ENCODE results near the gene KRTAP9-1. TPM values are rescaled to one million over a fixed set of nuclear protein-coding genes. Genes with fewer than 3 reads are reported as not detected.
"Not testable (repeated sequence)": the region's sequence is repeated elsewhere in the genome, so short reads cannot be mapped to it uniquely, and the experiment has no call there.

Gene KRTAP9-1
- total and polyA plus RNA-seq, 12 donors: not detected

DNA sequence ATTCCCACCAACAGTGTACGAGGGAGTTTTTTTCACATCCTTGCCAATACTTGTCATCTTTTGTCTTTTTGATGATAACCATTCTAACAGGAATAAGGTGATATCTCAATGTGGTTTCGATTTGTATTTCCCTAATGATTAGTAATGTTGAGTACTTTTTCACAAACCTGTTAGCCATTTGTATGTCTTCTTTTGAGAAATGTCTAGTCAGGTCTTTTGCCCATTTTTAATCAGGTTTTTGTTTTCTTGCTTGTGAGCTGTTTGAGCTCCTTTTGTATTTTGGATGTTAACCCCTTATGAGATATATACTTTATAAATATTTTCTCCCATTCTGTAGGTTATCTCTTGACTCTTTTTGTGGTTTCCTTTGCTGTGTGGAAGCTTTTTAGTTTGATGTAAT lies 38.2 kb upstream of the KRTAP9-1 start:
- ATAC-seq: no peak

DNA sequence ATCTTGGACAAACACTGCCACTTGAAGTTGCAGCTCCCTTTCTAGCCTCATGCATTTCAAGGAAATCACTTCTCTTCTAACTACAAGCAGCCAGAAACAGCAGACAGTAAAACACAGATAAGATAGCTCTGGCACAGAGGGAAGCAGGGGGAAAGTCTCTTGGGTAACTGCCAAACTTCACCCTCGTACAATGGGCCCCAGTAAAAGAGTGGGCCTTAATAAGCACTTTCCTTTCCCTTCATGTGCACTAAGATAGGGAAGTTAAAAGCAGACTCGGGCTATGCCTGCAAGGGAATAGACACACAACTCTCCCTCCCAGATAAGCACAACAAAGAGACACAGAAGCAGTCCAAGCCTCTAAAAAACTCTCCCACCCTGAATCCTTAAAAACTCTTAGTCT lies 35.8 kb upstream of the KRTAP9-1 start:
- intact Hi-C loops (cut with DNase I): no loop called here
- ATAC-seq (no peak), DNase-seq (no peak)
- Histone ChIP-seq H3K4me1 (no peaks in the 10 kb centered on the region), H3K27me3 (peaks cover 0 to 40% (median 21%) of the 10 kb centered on the region in 7 donors), H3K4me3 (no peak overlapping the region), H3K27ac (no peak overlapping the region), H3K36me3 (no peaks in the 10 kb centered on the region), H3K9me3 (no peaks in the 10 kb centered on the region)
- 2 to 3% methylated on average over 2 of the region's 2 CpGs for WGBS, 2 donors
- TF ChIP-seq, protein P1, sequence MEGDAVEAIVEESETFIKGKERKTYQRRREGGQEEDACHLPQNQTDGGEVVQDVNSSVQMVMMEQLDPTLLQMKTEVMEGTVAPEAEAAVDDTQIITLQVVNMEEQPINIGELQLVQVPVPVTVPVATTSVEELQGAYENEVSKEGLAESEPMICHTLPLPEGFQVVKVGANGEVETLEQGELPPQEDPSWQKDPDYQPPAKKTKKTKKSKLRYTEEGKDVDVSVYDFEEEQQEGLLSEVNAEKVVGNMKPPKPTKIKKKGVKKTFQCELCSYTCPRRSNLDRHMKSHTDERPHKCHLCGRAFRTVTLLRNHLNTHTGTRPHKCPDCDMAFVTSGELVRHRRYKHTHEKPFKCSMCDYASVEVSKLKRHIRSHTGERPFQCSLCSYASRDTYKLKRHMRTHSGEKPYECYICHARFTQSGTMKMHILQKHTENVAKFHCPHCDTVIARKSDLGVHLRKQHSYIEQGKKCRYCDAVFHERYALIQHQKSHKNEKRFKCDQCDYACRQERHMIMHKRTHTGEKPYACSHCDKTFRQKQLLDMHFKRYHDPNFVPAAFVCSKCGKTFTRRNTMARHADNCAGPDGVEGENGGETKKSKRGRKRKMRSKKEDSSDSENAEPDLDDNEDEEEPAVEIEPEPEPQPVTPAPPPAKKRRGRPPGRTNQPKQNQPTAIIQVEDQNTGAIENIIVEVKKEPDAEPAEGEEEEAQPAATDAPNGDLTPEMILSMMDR (IDR thresholded peaks at IDR 0.05): no peak

More for the DNA sequence above, 38.2 kb upstream of the KRTAP9-1 start:
- 63 to 76% methylated on average over 2 of the region's 2 CpGs for WGBS, 2 donors
- Histone ChIP-seq H3K4me1 (no peaks in the 10 kb centered on the region), H3K4me3 (no peak overlapping the region), H3K9me3 (no peaks in the 10 kb centered on the region), H3K27ac (no peak overlapping the region), H3K27me3 (peaks cover 0 to 34% (median 12%) of the 10 kb centered on the region in 7 donors), H3K36me3 (no peaks in the 10 kb centered on the region)
- DNase-seq: no peak
- TF ChIP-seq, protein P1 (IDR thresholded peaks at IDR 0.05): no peak
- intact Hi-C loops (cut with DNase I): no loop called here

DNA sequence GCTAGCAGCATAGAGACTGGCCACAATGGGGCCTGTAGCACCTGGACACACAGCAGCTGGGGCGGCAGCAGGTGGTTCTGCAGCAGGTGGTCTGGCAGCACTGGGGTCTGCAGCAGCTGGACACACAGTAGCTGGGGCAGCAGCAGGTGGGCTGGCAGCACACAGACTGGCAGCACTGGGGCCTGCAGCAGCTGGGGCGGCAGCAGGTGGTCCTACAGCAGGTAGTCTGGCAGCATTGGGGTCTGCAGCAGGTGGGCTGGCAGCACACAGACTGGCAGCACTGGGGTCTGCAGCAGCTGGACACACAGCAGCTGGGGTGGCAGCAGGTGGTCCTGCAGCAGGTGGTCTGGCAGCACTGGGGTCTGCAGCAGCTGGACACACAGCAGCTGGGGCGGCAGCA lies 29.5 kb upstream of the KRTAP9-1 start:
- DNase-seq, ATAC-seq, H3K4me3 ChIP-seq, H3K27ac ChIP-seq, H3K36me3 ChIP-seq, H3K4me1 ChIP-seq, H3K9me3 ChIP-seq: not testable (repeated sequence)
- WGBS, 2 donors: 79 to 88% methylated on average over 3 of the region's 3 CpGs
- intact Hi-C loops (cut with DNase I): loop anchor here in 1 of 10 donors (10.0 kb wide), 1 partner anchor 65 kb away; the partner anchor contains the start of gene KRTAP9-2
- peaks cover 0 to 57% (median 23%) of the 10 kb centered on the region in 7 donors for H3K27me3 ChIP-seq

DNA sequence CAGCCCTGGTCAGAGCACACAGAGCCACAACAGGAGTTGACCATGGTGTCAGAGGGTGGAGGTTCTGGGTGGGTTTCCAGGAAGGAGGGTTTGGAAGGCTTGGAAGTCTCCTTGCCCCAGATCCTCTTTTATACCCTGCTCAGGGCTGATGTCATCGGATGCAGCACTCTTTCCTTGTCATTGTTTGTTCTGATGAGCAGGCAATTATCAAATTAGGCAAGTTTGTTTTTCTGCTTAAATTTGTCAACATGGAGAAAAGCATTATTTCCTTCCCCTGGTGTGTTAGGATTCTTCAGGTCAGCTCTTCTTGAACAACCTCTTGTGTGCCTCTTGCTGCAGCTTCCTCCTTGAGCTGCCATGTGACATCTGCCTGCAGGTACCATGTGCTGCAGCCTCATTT lies 29.0 kb upstream of the KRTAP9-1 start, which contains the start of gene KRTAP4-4:
KRTAP4-4 (minus strand) TSS at position 101 of the 400 bp plus-strand sequence; CDS start at position 44, 57 bp downstream.
- no peak for ATAC-seq
- Histone ChIP-seq H3K4me3 (no peak within 1 kb of the TSS), H3K4me1 (no peaks in the 10 kb centered on the region), H3K36me3 (no peaks in the 10 kb centered on the region), H3K27ac (no peak within 1 kb of the TSS), H3K27me3 (peaks cover 0 to 55% (median 23%) of the 10 kb centered on the region in 7 donors), H3K9me3 (no peaks in the 10 kb centered on the region)
- intact Hi-C loops (cut with DNase I): loop anchor here in 1 of 10 donors (10.0 kb wide), 1 partner anchor 64 kb away; the partner anchor contains the start of gene KRTAP9-2
- TF ChIP-seq, protein P1 (IDR thresholded peaks at IDR 0.05): no peak
- no peak for DNase-seq
- 79 to 95% methylated on average over 1 of the region's 1 CpG for WGBS, 2 donors

DNA sequence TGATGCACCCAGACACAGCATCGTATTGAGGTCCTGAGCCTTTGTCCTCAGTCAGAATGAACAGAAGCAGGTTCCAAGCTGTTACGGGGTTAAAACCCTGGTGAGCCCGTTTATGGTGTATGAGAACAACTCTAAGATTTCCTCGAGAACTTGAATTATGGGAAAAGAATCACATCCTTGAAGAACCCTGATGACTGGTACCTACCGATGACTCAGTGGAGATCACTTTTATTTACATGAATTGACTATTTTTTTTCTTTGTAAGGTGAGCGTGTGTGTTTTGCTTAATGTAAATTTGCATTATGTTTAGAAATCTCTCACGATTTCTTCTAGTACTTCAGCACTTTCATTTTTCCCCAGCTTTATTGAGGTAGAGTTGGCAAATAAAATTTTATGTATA lies 25.9 kb upstream of the KRTAP9-1 start:
- Histone ChIP-seq H3K36me3 (no peaks in the 10 kb centered on the region), H3K27me3 (peaks cover 0 to 31% (median 9%) of the 10 kb centered on the region in 7 donors), H3K27ac (no peak overlapping the region), H3K9me3 (no peaks in the 10 kb centered on the region), H3K4me1 (no peaks in the 10 kb centered on the region), H3K4me3 (no peak overlapping the region)
- TF ChIP-seq, protein P1 (IDR thresholded peaks at IDR 0.05): no peak
- intact Hi-C loops (cut with DNase I): loop anchor here in 1 of 10 donors (10.0 kb wide), 1 partner anchor 61 kb away; the partner anchor contains the start of gene KRTAP9-2
- WGBS, 2 donors: 69 to 73% methylated on average over 7 of the region's 7 CpGs
- ATAC-seq: no peak
- no peak for DNase-seq
